SK-N-SH treated with all-trans-retinoic acid at 6 μM for 48 hours (cell line): ENCODE results near the gene ADAM15.

Source experiments
- ATAC-seq: fragments of 200-7000 bp; cut with Tn5 transposase; 3 replicates; pipeline ENCODE4 v1.9.1; 2020; ENCODE audit warnings: mild to moderate bottlenecking, moderate library complexity
- ARNTL ChIP-seq: fragments of 450-650 bp; formaldehyde crosslinking; IDR thresholded peaks from 2 replicates; pipeline ENCODE4 v1.5.0; 2020; ENCODE audit warnings: low read depth, mild to moderate bottlenecking, moderate library complexity, borderline replicate concordance
- BACH2 ChIP-seq: fragments of 250-450 bp; sonication (Bioruptor Pico); IDR thresholded peaks from 2 replicates; pipeline ENCODE4 v1.9.0; 2021; ENCODE audit warnings: mild to moderate bottlenecking, borderline replicate concordance
- CSDC2 ChIP-seq: fragments of 250-450 bp; sonication (Bioruptor Pico); IDR thresholded peaks from 2 replicates; pipeline ENCODE4 v1.5.0; 2020; ENCODE audit warnings: mild to moderate bottlenecking, moderate library complexity
- ESRRG ChIP-seq: fragments of 250-450 bp; sonication (Bioruptor Pico); IDR thresholded peaks from 2 replicates; pipeline ENCODE4 v1.6.1; 2021; ENCODE audit warnings: mild to moderate bottlenecking
- GLIS3 ChIP-seq: fragments of 250-450 bp; sonication (Bioruptor Pico); IDR thresholded peaks from 2 replicates; pipeline ENCODE4 v1.5.0; 2020; ENCODE audit warnings: mild to moderate bottlenecking, moderate library complexity
- PATZ1 ChIP-seq: fragments of 250-450 bp; sonication (Bioruptor Pico); IDR thresholded peaks from 2 replicates; pipeline ENCODE4 v1.8.0; 2020; ENCODE audit warnings: mild to moderate bottlenecking, moderate library complexity, borderline replicate concordance
- POU6F1 ChIP-seq: fragments of 250-450 bp; sonication (Bioruptor Pico); IDR thresholded peaks from 2 replicates; pipeline ENCODE4 v1.8.0; 2021; ENCODE audit warnings: low read depth, mild to moderate bottlenecking, moderate library complexity, borderline replicate concordance
- PPARA ChIP-seq: fragments of 250-450 bp; sonication (Bioruptor Pico); IDR thresholded peaks from 2 replicates; pipeline ENCODE4 v1.5.0; 2020; ENCODE audit warnings: mild to moderate bottlenecking, borderline replicate concordance
- RARB ChIP-seq: fragments of 250-450 bp; sonication (Bioruptor Pico); IDR thresholded peaks from 2 replicates; pipeline ENCODE4 v1.8.0; 2021; ENCODE audit warnings: mild to moderate bottlenecking, moderate library complexity
- SNAI2 ChIP-seq: fragments of 250-450 bp; sonication (Bioruptor Pico); IDR thresholded peaks from 2 replicates; pipeline ENCODE4 v1.5.0; 2020; ENCODE audit warnings: mild to moderate bottlenecking, moderate library complexity
- TCF4 ChIP-seq: fragments of 250-450 bp; sonication (Bioruptor Pico); IDR thresholded peaks from 2 replicates; pipeline ENCODE4 v1.8.0; 2021; ENCODE audit warnings: mild to moderate bottlenecking, moderate library complexity, borderline replicate concordance
- TOX ChIP-seq: fragments of 250-450 bp; sonication (Bioruptor Pico); IDR thresholded peaks from 2 replicates; pipeline ENCODE4 v1.8.0; 2021; ENCODE audit warnings: mild to moderate bottlenecking, moderate library complexity, borderline replicate concordance
- TSHZ2 ChIP-seq: fragments of 250-450 bp; sonication (Bioruptor Pico); IDR thresholded peaks from 2 replicates; pipeline ENCODE4 v1.5.0; 2020; ENCODE audit warnings: mild to moderate bottlenecking, moderate library complexity
- ZC3H10 ChIP-seq: fragments of 250-450 bp; sonication (Bioruptor Pico); IDR thresholded peaks from 2 replicates; pipeline ENCODE4 v1.5.1; 2021; ENCODE audit warnings: mild to moderate bottlenecking, moderate library complexity
- ZFP3 ChIP-seq: fragments of 250-450 bp; sonication (Bioruptor Pico); IDR thresholded peaks from 2 replicates; pipeline ENCODE4 v1.5.0; 2020; ENCODE audit warnings: mild to moderate bottlenecking, moderate library complexity
- ZFP30 ChIP-seq: fragments of 450-650 bp; formaldehyde crosslinking; IDR thresholded peaks from 2 replicates; pipeline ENCODE4 v1.5.0; 2022; ENCODE audit warnings: mild to moderate bottlenecking, moderate library complexity
- ZNF565 ChIP-seq: fragments of 450-650 bp; formaldehyde crosslinking; conservative IDR thresholded peaks from 2 replicates; pipeline ENCODE4 v1.5.0; 2020; ENCODE audit warnings: low read depth, mild to moderate bottlenecking, moderate library complexity
- ZNF70 ChIP-seq: fragments of 450-650 bp; formaldehyde crosslinking; IDR thresholded peaks from 2 replicates; pipeline ENCODE4 v1.5.0; 2020; ENCODE audit warnings: mild to moderate bottlenecking, moderate library complexity
- ZNF8 ChIP-seq: fragments of 450-650 bp; formaldehyde crosslinking; IDR thresholded peaks from 2 replicates; pipeline ENCODE4 v1.5.0; 2020; ENCODE audit warnings: mild to moderate bottlenecking, moderate library complexity
- TF ChIP-seq, protein P1 (sequence below): fragments of 250-450 bp; sonication (Bioruptor Pico); IDR thresholded peaks from 2 replicates; pipeline ENCODE4 v1.5.1; 2020; ENCODE audit warnings: low read depth, mild to moderate bottlenecking, moderate library complexity
- TF ChIP-seq, protein P2 (sequence below): fragments of 250-450 bp; sonication (Bioruptor Pico); IDR thresholded peaks from 2 replicates; pipeline ENCODE4 v1.5.1; 2021; ENCODE audit warnings: mild to moderate bottlenecking, moderate library complexity

Gene ADAM15

DNA sequence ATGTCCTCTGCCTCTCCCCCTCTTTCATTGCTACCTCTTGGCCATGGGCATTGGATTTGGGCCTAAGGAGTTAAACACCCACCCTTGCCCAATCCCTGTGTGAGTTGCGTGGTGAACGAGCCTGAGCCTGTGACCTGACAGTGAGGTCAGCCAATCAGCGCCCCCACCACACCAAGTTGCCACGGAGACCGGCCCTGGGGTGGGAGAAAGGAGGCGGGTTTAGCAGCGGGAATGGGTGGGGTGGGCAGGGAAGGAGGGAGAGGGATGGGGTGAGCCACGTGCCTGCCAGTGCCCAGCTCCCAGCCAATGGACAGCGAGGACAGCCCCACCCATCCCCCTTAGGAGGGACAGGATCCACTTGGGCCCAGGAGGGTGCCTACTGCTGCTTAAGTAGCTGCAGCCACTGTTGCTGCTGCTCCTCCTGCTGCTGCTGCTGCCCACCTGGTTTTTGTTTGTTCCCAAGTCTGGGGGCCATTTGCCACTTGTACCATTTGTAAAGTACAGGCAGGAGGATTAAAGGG, 39.0 kb upstream of the ADAM15 start:
- no peak; the same call in 2 of the 3 replicates for ATAC-seq
- TF ChIP-seq, protein P1, sequence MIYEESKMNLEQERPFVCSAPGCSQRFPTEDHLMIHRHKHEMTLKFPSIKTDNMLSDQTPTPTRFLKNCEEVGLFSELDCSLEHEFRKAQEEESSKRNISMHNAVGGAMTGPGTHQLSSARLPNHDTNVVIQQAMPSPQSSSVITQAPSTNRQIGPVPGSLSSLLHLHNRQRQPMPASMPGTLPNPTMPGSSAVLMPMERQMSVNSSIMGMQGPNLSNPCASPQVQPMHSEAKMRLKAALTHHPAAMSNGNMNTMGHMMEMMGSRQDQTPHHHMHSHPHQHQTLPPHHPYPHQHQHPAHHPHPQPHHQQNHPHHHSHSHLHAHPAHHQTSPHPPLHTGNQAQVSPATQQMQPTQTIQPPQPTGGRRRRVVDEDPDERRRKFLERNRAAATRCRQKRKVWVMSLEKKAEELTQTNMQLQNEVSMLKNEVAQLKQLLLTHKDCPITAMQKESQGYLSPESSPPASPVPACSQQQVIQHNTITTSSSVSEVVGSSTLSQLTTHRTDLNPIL (CRISPR knock-in tag): no peak
- TF ChIP-seq PATZ1 (CRISPR knock-in tag) (no peak), GLIS3 (no peak), PPARA (CRISPR knock-in tag) (no peak), RARB (CRISPR knock-in tag) (no peak), SNAI2 (CRISPR knock-in tag) (no peak), TCF4 (CRISPR knock-in tag) (no peak), ZFP30 (CRISPR knock-in tag) (no peak), ZNF565 (CRISPR knock-in tag) (no peak), BACH2 (CRISPR knock-in tag) (no peak), ZC3H10 (CRISPR knock-in tag) (no peak), TOX (no peak), ZNF70 (CRISPR knock-in tag) (no peak), ARNTL (no peak), ZFP3 (CRISPR knock-in tag) (no peak), TSHZ2 (no peak)
- TF ChIP-seq, protein P2, sequence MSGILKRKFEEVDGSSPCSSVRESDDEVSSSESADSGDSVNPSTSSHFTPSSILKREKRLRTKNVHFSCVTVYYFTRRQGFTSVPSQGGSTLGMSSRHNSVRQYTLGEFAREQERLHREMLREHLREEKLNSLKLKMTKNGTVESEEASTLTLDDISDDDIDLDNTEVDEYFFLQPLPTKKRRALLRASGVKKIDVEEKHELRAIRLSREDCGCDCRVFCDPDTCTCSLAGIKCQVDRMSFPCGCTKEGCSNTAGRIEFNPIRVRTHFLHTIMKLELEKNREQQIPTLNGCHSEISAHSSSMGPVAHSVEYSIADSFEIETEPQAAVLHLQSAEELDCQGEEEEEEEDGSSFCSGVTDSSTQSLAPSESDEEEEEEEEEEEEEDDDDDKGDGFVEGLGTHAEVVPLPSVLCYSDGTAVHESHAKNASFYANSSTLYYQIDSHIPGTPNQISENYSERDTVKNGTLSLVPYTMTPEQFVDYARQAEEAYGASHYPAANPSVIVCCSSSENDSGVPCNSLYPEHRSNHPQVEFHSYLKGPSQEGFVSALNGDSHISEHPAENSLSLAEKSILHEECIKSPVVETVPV (CRISPR knock-in tag): no peak

GRCh38 chr1:155012776-155013602, 38.1 kb upstream of the ADAM15 start:
- TF ChIP-seq ZNF565 (CRISPR knock-in tag): no peak
- no peak for TF ChIP-seq PPARA (CRISPR knock-in tag)
- no peak for TF ChIP-seq TOX
- TF ChIP-seq, protein P2 (CRISPR knock-in tag): no peak
- TF ChIP-seq ZC3H10 (CRISPR knock-in tag): no peak
- no peak for TF ChIP-seq BACH2 (CRISPR knock-in tag)
- no peak for TF ChIP-seq ZFP30 (CRISPR knock-in tag)
- TF ChIP-seq ZNF8: no peak
- ATAC-seq: no peak

GRCh38 chr1:155013632-155014031, 37.5 kb upstream of the ADAM15 start:
- no peak for ATAC-seq
- no peak for TF ChIP-seq CSDC2
- TF ChIP-seq TSHZ2: no peak
- no peak for TF ChIP-seq GLIS3
- no peak for TF ChIP-seq ZNF565 (CRISPR knock-in tag)
- no peak for TF ChIP-seq ESRRG (CRISPR knock-in tag)
- no peak for TF ChIP-seq TOX
- TF ChIP-seq PPARA (CRISPR knock-in tag): no peak
- no peak for TF ChIP-seq ZFP3 (CRISPR knock-in tag)
- TF ChIP-seq ZC3H10 (CRISPR knock-in tag): no peak
- no peak for TF ChIP-seq BACH2 (CRISPR knock-in tag)
- TF ChIP-seq POU6F1 (CRISPR knock-in tag): no peak
- TF ChIP-seq ZNF70 (CRISPR knock-in tag): no peak
- TF ChIP-seq RARB (CRISPR knock-in tag): no peak
